Lower leg skin (tissue), 3 donors: ENCODE measurements around the gene SRD5A2.

Source experiments
- POLR2A ChIP-seq, 2 donors: fragments of 450-650 bp; IDR thresholded peaks; one replicate each; pipeline ENCODE4 v1.6.1; 2016 to 2017; ENCODE audit warnings: antibody characterized with exemption in 2 of 2, mild to moderate bottlenecking in 1 of 2, moderate library complexity in 1 of 2
- TF ChIP-seq, protein P1 (sequence below), 3 donors: fragments of 450-650 bp; IDR thresholded peaks; one replicate each; pipeline ENCODE4 v1.5.1; 2016; ENCODE audit warnings: antibody characterized with exemption in 3 of 3, mild to moderate bottlenecking in 3 of 3, moderate library complexity in 2 of 3

- no peak for TF ChIP-seq POLR2A (IDR thresholded peaks at IDR 0.05)
- TF ChIP-seq, protein P1, sequence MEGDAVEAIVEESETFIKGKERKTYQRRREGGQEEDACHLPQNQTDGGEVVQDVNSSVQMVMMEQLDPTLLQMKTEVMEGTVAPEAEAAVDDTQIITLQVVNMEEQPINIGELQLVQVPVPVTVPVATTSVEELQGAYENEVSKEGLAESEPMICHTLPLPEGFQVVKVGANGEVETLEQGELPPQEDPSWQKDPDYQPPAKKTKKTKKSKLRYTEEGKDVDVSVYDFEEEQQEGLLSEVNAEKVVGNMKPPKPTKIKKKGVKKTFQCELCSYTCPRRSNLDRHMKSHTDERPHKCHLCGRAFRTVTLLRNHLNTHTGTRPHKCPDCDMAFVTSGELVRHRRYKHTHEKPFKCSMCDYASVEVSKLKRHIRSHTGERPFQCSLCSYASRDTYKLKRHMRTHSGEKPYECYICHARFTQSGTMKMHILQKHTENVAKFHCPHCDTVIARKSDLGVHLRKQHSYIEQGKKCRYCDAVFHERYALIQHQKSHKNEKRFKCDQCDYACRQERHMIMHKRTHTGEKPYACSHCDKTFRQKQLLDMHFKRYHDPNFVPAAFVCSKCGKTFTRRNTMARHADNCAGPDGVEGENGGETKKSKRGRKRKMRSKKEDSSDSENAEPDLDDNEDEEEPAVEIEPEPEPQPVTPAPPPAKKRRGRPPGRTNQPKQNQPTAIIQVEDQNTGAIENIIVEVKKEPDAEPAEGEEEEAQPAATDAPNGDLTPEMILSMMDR (IDR thresholded peaks at IDR 0.05): no peak
Observed at GRCh38 chr2:31577143-31577542, 3.6 kb downstream of the SRD5A2 start.
